ENCODE data around the gene CCDC70. TPM values are rescaled to one million over a fixed set of nuclear protein-coding genes. Genes with fewer than 3 reads are reported as not detected.
A peak's percentile ranks its signal among the peaks of the same experiment; 100 is the strongest.

CCDC70 gene
- polyA plus RNA-seq, 1 donor from 2014 or later, result not detected

- H4K20me1 ChIP-seq (ENCODE audit: insufficient read depth), result no peaks in the 10 kb centered on the region
- peak overlapping the region; percentile 38 for H3K4me2 ChIP-seq (ENCODE audit: low read length)
- H3F3A ChIP-seq (ENCODE audit: insufficient read depth, low read length, poor library complexity, severe bottlenecking), result no peaks in the 10 kb centered on the region
- H3K27me3 ChIP-seq (ENCODE audit: insufficient read depth, low read depth, low read length), result no peaks in the 10 kb centered on the region
- peak overlapping the region; percentile 52 for H3K9ac ChIP-seq (ENCODE audit: low read length)
- no peaks in the 10 kb centered on the region for H3K9me3 ChIP-seq (ENCODE audit: low read length)
- H3K4me3 ChIP-seq (ENCODE audit: low read length), result peak overlapping the region; percentile 51
- peak overlapping the region; percentile 87 for H3K27ac ChIP-seq (ENCODE audit: low read length)
- H3K9me2 ChIP-seq (ENCODE audit: insufficient read depth, low read length), result no peaks in the 10 kb centered on the region
- TF ChIP-seq POLR2AphosphoS5 (IDR thresholded peaks at IDR 0.05), result peak; percentile 49
- peak; percentile 68 for TF ChIP-seq EP300 (conservative IDR thresholded peaks at IDR 0.05; ENCODE audit: poor library complexity, severe bottlenecking)
- peak; percentile 39 for TF ChIP-seq SMC3 (conservative IDR thresholded peaks at IDR 0.05; ENCODE audit: poor library complexity)
- TF ChIP-seq REST (IDR thresholded peaks at IDR 0.05; ENCODE audit: borderline replicate concordance), result no peak
- peak; percentile 55 for TF ChIP-seq MXI1 (conservative IDR thresholded peaks at IDR 0.05; ENCODE audit: poor library complexity, severe bottlenecking)
- peak; percentile 21 for TF ChIP-seq CTCF (IDR thresholded peaks at IDR 0.05; ENCODE audit: poor library complexity, severe bottlenecking)
- TF ChIP-seq EZH2 (IDR thresholded peaks at IDR 0.05; ENCODE audit: borderline replicate concordance, insufficient read depth, low read length, poor library complexity, severe bottlenecking), result no peak
- peak; percentile 36 for TF ChIP-seq RAD21 (conservative IDR thresholded peaks at IDR 0.05)
- no peak for TF ChIP-seq TAF1 (IDR thresholded peaks at IDR 0.05; ENCODE audit: low read depth)
- H2AFZ ChIP-seq (ENCODE audit: low read depth, low read length), result peak overlapping the region; percentile 56
- no peaks in the 10 kb centered on the region for H3K79me2 ChIP-seq (replicated peaks; ENCODE audit: insufficient read depth, low read length)
- no peaks in the 10 kb centered on the region for H3K36me3 ChIP-seq (ENCODE audit: insufficient read depth, low read length)
Observed at GRCh38 chr13:51874651-51875050, 12.9 kb downstream of the CCDC70 start.

GRCh38 chr13:51879133-51879532 lies 17.4 kb downstream of the CCDC70 start:
- TF ChIP-seq TAF1 (IDR thresholded peaks at IDR 0.05; ENCODE audit: low read depth), result no peak
- TF ChIP-seq EZH2 (IDR thresholded peaks at IDR 0.05; ENCODE audit: borderline replicate concordance, insufficient read depth, low read length, poor library complexity, severe bottlenecking), result no peak
- TF ChIP-seq POLR2AphosphoS5 (IDR thresholded peaks at IDR 0.05), result no peak
- no peak for TF ChIP-seq RAD21 (conservative IDR thresholded peaks at IDR 0.05)
- no peak for TF ChIP-seq REST (IDR thresholded peaks at IDR 0.05; ENCODE audit: borderline replicate concordance)
- no peak for TF ChIP-seq EP300 (conservative IDR thresholded peaks at IDR 0.05; ENCODE audit: poor library complexity, severe bottlenecking)
- TF ChIP-seq SMC3 (conservative IDR thresholded peaks at IDR 0.05; ENCODE audit: poor library complexity), result no peak
- no peak for TF ChIP-seq CTCF (IDR thresholded peaks at IDR 0.05; ENCODE audit: poor library complexity, severe bottlenecking)
- no peak for TF ChIP-seq MXI1 (conservative IDR thresholded peaks at IDR 0.05; ENCODE audit: poor library complexity, severe bottlenecking)
- no peak overlapping the region for H3K4me2 ChIP-seq (ENCODE audit: low read length)
- no peaks in the 10 kb centered on the region for H3K36me3 ChIP-seq (ENCODE audit: insufficient read depth, low read length)
- H4K20me1 ChIP-seq (ENCODE audit: insufficient read depth), result no peaks in the 10 kb centered on the region
- H2AFZ ChIP-seq (ENCODE audit: low read depth, low read length), result no peak overlapping the region
- no peak overlapping the region for H3K27ac ChIP-seq (ENCODE audit: low read length)
- no peak overlapping the region for H3K9ac ChIP-seq (ENCODE audit: low read length)
- no peaks in the 10 kb centered on the region for H3K27me3 ChIP-seq (ENCODE audit: insufficient read depth, low read depth, low read length)
- no peaks in the 10 kb centered on the region for H3K9me3 ChIP-seq (ENCODE audit: low read length)
- no peaks in the 10 kb centered on the region for H3K9me2 ChIP-seq (ENCODE audit: insufficient read depth, low read length)
- no peak overlapping the region for H3K4me3 ChIP-seq (ENCODE audit: low read length)
- H3K79me2 ChIP-seq (replicated peaks; ENCODE audit: insufficient read depth, low read length), result no peaks in the 10 kb centered on the region
- no peaks in the 10 kb centered on the region for H3F3A ChIP-seq (ENCODE audit: insufficient read depth, low read length, poor library complexity, severe bottlenecking)

Measured in neural cell (in vitro differentiated cells).